Tongue (tissue), 2 donors: ENCODE data around the gene GALNS. TPM values are rescaled to one million over a fixed set of nuclear protein-coding genes. Genes with fewer than 3 reads are reported as not detected.
"Not testable (repeated sequence)": the region's sequence is repeated elsewhere in the genome, so short reads cannot be mapped to it uniquely, and the experiment has no call there.

Experiments used
- DNase-seq: peaks from one replicate; pipeline ENCODE4 v3.0.0-alpha.2; 2015
- total RNA-seq: library from RNA; depleted of rRNA; stranded (reverse); fragments of >200 nt; gene quantifications from one replicate; pipeline ENCODE4 v1.2.3, GENCODE V29; 2014

GALNS gene
- total RNA-seq, 1 donor from 2014 or later = 18.4 TPM

GRCh38 chr16:88804552-88805339 is 52.0 kb downstream of the GALNS start:
- no peak for DNase-seq

DNA sequence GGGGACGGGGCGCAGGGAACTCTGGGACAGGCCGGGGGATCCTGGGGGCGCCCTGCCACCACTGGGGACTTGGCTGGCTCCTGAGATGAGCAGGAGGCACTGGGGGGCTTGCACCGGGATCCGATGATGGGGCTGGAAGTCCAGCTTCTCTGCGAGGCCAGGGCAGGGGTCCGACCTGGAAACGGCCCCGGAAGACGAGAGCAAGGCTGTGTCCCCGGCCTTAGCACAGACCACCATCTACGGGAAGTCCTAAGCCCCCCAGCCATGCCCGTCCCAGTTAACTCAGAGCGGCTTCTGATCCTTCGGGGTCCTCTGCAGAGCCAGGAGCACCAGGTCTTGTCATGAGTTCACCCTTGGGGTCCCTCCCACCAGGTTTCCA is 52.6 kb downstream of the GALNS start:
- DNase-seq = no peak

- peak; percentile 93 for DNase-seq
Observed at GRCh38 chr16:88803264-88803987, 53.3 kb downstream of the GALNS start, which contains the start of gene CDT1. Gene CDT1, plus strand, starts transcription at chr16:88803789. Its CDS starts 43 bp downstream, at chr16:88803832.

DNA sequence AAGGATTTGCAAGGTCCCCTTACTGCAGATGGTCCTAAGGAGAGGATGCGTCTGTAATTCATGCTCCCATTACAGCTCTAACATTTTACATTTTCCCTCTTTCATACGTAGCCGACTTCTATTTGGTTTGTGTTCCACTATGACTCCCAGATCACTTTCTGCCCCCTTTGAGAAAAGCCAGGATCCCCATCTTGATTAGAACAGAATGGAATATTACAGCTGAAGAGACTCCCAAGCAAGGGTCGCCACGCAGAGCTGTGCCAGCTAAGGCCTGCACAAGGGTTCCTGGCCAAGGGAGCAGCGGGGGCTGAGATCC is 56.5 kb downstream of the GALNS start:
- DNase-seq = no peak

- no peak for DNase-seq
Observed at GRCh38 chr16:88799569-88800276, 57.0 kb downstream of the GALNS start.

DNA sequence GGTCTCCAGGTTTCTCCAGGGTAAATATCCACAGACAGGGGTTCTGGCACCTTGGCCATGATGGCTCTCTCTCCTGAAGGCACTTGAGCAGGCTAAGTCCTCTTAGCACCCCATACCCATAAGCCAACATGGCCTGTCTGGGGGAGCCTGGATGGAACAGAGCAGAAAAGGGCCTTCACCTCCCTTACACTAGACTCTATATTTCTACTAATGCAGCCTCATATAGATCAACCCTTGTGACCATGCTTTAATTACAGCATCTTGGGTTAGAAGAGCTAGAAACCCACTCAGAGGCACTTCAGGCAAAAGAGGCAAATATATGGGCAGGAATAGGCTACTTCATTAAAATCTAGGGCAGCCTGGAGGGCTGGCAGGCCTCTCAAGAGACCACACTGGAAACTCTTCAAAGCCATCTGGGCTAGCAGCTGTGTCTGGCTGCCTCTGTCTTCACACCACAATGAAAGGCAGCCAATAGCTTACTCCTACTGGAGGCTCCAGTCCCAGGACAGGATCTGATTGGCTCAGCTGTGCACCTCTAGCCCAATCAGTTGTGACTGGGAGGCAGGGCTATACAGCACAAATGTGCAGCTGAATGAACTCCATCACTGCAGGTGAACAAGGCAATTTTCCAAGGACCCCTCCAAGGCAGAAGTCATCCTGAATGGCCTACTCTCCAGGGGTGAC is 57.8 kb downstream of the GALNS start:
- no peak for DNase-seq

DNA sequence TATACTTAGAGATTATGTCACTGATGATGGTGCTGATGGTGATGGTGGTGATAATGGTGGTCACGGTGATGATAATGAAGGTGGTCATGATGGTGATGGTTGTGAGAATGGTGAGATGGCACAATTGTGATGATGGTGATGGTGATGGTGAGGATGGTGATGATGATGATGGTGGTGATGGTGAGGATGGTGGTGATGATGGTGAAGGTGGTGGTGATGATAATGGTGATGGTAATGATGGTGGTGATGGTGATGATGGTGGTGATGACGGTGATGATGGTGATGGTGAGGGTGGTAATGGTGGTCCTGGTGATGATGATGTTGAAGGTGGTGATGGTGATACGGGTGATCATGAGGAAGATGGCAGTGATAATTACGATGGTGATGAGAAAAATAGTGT is 58.7 kb downstream of the GALNS start:
- no peak for DNase-seq

DNA sequence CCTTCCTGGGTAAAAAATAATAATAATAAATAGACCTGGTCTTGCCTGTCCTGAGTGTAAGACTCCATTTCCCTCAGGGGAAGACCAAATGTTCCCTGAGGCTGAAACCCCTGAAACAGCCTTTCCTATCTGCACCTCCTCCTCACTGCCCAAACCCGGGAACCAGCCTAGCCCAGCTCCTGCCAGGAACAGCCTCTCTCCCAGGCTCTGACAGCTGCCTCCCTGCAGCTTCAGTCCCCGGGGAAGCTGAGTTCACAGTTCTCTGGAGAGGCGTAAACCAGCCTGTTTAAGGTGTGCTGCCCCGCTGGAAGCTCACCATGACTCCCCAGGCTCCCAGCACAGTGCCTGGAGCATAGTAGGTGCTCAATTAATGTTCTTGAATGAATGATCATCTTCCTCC is 60.5 kb downstream of the GALNS start:
- no peak for DNase-seq

DNA sequence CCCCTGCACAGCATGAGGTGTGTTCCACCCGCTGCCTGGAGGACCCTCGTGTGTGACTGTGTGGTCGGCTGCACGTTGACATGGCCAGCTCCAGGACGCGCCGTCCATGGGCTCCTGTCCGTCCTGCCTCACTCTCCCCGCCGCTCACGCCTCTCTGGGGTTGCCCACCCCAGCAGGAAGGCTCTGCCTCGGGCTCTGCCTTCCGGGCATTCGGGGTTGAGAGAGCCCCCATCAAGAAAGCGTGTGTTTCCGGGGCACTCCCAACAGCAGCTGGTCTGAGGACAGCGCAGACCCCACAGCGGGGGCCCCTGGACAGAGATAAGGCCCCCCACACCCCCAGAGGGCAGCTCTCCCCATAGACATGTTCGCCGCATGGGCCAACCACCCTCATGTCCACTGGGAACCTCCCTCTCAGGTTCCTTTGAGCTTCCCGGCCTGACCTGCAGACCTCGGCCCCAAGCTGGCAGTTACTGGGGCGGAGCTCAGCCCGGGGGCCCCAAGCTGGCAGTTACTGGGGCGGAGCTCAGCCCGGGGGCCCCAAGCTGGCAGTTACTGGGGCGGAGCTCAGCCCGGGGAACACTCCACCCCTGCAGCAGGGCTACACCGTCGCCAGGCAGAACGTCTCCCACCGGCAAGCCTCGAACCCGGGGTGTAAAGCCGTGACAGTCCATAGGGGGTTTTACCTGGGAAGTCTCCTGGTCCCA is 63.3 kb downstream of the GALNS start:
- DNase-seq = no peak

DNA sequence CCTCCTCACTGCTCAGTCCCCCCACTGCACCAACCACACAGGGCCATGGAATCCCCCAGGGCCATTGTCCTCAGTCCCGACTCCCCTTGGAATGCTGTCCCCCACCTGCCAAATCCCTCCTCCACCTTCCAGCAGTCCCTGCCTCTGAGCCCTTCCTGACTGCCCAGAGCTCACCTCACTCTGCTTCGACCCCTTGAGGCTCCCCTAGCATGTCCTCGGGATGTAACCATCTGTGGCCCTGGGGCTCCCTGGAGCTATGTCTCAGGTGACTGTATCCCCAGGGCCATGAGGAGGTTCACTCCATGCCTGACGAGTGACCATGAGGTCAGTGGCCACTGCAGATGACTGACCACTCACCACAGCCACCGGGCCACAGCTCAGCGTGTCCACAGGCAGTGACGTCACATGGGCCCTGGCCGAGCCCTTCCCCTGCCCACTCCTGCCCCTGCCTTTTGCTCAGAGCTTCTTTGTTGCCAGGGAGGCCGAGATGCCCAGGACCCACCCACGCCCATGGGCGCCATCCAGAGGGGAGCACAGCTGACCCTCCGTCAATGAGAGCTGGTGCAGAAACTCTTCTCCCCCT is 64.0 kb downstream of the GALNS start:
- no peak for DNase-seq

DNA sequence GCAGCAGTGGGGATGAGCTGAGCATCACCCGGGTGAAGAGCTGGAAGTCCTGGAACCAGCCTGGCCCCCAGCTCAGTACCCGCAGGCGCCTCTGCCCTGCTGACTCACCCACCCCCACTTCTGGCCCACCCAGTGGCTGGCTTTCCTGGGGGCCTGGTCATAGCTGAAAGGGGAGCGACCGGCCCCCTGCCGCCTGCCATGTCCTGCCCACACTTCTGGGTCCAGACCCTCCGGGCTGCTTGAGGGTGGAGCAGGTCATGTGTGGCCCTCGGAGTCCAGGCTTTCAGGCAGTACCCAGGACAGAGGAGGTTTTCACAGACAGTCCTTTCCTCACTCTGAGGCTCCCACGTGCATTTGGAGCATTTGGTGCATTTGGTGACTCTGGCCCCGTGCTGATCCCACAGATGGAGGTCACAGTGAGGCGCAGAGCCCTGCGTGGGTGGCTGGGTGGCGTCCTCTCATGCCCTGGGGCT is 64.6 kb downstream of the GALNS start:
- no peak for DNase-seq

GRCh38 chr16:88790312-88791211 is 66.2 kb downstream of the GALNS start:
- DNase-seq = no peak

DNA sequence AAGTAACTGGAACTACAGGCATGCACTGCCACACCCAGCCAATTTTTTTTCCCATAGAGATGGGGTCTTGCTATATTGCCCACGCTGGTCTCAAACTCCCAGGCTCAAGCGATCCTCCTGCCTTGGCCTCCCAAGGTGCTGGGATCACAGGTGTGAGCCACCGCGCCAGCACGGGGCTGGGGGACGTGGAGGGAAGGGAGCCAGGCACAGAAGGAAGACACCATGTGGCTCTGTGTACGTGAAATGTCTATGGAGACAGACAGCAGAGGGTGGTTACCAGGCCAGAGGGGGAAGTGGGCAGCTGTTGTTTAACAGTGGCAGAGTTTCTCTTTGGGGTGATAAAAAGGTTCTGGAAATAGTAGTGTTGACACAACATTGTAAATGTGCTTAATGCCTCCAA is 67.2 kb downstream of the GALNS start:
- no peak for DNase-seq

DNA sequence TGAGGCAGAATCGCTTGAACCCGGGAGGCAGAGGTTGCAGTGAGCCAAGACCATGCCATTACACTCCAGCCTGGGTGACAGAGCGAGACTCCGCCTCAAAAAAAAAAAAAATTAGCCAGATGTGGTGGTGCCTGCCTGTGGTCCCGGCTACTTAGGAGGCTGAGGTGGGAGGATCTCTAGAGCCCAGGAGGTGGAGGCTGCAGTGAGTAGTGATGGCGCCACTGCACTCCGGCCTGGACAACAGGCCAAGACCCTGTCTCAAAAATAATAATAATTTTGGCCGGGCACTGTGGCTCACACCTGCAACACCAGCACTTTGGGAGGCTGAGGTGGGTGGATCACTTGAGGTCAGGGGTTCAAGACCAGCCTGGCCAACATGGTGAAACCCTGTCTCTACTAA is 68.0 kb downstream of the GALNS start:
- not testable (repeated sequence) for DNase-seq

DNA sequence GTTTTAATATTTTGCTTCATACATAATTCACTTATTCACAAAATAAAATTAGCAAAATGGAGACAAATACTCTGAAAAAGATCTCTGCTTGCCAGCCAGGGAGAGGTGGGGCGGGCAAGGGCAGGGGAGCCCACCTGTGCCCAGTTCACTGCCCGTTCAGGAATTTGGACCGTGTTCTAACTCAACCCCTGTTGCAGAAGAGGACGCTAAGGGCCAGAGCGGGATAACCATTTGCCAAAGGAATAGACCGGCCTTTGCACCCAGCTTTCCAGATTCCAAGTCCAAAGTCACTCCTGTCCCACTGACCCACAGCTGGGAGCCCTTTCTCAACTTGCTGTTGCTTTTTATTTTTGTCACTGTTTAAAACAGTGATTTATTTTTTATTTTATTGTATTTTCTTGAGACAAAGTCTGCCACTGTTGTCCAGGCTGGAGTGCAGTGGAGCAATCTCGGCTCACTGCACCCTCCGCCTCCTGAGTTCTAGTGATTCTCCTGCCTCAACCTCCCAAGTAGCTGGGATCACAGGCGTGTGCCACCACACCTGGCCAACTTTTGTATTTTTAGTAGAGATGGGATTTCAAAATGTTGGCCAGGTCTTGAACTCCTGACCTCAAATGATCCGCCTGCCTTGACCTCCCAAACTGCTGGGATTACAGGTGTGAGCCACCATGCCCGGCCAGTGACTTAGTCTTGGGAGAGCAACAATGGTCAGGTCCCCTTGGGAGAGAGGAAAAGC is 69.0 kb downstream of the GALNS start:
- no peak for DNase-seq

GRCh38 chr16:88785106-88785924 is 71.4 kb downstream of the GALNS start, which contains the start of gene PIEZO1:
Gene PIEZO1, minus strand, starts transcription at chr16:88785220. Its CDS starts 256 bp downstream, at chr16:88784964.
- DNase-seq = peak; percentile 81

DNA sequence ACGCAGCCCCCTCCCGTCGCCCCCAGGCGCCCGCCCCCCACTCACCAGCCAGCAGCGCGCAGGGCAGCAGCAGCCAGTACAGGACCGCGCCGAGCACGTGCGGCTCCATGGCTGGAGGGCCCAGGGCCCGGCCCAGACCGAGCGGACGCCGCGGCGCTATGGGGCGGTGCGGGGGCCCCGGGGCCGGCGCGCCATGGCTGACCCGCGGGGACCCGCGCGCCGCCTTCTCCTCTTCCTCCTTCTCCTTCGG is 72.0 kb downstream of the GALNS start:
- DNase-seq = no peak

- peak; percentile 82 for DNase-seq
Observed at GRCh38 chr16:88784074-88784855, 72.5 kb downstream of the GALNS start.
